Right lobe of liver (tissue), 4 donors: Measurements from ENCODE around the gene PIK3CG.

Source experiments
- POLR2A ChIP-seq: fragments of 450-650 bp; IDR thresholded peaks from one replicate; pipeline ENCODE4 v1.6.1; 2017; ENCODE audit warnings: antibody characterized with exemption, mild to moderate bottlenecking
- TF ChIP-seq, protein P1 (sequence below), 4 donors: fragments of 200-600 bp in 3 of 4; fragments of 450-650 bp in 1 of 4; IDR thresholded peaks; one replicate each; pipeline versions ENCODE4 v1.5.1 to v1.8.0; 2016 to 2022; ENCODE audit warnings: antibody characterized with exemption in 4 of 4, mild to moderate bottlenecking in 2 of 4
- donor health status: DM: no; HTN: no; CAD: no.
- donor health status: DM: no; HTN: no; CAD: no.
- donor health status: DM: no; HTN: yes; CAD: no.

DNA sequence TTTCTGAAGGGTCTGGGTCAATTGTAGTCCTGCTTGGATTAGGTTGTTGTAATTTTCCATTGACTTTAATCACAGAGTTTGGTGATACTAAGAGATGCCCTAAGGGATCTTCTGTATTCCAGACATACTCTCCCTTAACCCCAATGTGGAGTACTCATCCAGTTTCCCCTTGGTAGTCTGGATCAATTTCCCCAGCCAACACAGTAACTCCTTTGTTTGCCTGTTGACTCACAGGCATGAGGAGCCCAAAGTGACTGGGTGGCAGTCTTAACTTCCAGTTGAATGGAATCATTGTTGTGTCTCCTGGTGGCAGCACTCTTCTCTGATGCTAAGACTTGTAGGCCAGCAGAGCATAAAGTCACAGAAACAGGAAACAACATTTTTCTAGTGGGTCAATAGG lies 41.5 kb upstream of the PIK3CG start:
- no peak for TF ChIP-seq POLR2A
- TF ChIP-seq, protein P1, sequence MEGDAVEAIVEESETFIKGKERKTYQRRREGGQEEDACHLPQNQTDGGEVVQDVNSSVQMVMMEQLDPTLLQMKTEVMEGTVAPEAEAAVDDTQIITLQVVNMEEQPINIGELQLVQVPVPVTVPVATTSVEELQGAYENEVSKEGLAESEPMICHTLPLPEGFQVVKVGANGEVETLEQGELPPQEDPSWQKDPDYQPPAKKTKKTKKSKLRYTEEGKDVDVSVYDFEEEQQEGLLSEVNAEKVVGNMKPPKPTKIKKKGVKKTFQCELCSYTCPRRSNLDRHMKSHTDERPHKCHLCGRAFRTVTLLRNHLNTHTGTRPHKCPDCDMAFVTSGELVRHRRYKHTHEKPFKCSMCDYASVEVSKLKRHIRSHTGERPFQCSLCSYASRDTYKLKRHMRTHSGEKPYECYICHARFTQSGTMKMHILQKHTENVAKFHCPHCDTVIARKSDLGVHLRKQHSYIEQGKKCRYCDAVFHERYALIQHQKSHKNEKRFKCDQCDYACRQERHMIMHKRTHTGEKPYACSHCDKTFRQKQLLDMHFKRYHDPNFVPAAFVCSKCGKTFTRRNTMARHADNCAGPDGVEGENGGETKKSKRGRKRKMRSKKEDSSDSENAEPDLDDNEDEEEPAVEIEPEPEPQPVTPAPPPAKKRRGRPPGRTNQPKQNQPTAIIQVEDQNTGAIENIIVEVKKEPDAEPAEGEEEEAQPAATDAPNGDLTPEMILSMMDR (IDR thresholded peaks at IDR 0.05): no peak
